GM12875 (cell line): ENCODE measurements around the gene DNAJA1.

Experiments used
- H3K4me3 ChIP-seq: one replicate; pipeline ENCODE4 v1.5.1; 2011; ENCODE audit warnings: low read depth, low read length, control low read depth
- TF ChIP-seq, protein P1 (sequence below): IDR thresholded peaks from 2 replicates; pipeline ENCODE4 v1.5.1; 2011; ENCODE audit warnings: low read depth, mild to moderate bottlenecking, control low read depth, inconsistent platforms, low read length, moderate library complexity, borderline replicate concordance; ENCODE audit not compliant: insufficient read depth

Gene DNAJA1

DNA sequence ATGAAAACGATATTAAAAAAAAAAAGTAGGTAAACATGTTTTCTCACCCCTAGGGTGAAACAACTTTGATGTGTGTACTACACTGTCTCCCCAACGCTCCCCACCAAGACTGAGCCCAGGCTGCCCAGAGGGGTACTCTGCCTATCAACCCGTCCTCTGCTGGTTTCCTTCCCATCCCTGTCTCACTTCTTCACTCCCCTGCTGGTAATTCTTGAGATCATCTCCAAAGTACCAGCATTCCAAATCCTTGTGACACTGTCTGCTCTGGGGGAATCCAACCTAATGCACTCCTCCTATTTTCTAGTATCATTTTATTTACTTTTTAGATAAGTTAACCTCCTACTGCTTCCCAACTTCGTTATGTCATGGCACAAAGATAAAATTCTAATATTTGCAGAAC lies 17.3 kb upstream of the DNAJA1 start:
- no peak overlapping the region for H3K4me3 ChIP-seq
- TF ChIP-seq, protein P1, sequence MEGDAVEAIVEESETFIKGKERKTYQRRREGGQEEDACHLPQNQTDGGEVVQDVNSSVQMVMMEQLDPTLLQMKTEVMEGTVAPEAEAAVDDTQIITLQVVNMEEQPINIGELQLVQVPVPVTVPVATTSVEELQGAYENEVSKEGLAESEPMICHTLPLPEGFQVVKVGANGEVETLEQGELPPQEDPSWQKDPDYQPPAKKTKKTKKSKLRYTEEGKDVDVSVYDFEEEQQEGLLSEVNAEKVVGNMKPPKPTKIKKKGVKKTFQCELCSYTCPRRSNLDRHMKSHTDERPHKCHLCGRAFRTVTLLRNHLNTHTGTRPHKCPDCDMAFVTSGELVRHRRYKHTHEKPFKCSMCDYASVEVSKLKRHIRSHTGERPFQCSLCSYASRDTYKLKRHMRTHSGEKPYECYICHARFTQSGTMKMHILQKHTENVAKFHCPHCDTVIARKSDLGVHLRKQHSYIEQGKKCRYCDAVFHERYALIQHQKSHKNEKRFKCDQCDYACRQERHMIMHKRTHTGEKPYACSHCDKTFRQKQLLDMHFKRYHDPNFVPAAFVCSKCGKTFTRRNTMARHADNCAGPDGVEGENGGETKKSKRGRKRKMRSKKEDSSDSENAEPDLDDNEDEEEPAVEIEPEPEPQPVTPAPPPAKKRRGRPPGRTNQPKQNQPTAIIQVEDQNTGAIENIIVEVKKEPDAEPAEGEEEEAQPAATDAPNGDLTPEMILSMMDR = no peak

DNA sequence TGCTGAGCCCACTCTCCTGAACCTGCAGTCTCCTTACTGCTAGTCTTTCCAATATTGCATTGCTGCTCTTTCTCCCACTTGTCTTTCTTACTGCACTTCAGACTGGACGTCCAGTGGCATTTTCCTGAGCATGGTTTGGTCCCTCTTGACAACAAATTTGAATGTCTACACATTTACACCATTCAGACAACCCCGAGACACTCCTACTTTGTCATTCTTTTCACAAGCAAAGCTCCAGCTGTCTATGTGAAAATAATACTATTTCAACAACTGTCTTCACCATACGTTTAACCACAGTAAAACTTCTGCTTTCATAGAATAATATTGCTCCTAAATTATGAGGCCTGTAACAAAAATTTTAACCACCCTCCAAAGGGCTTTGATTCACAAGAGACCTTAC lies 13.2 kb upstream of the DNAJA1 start:
- no peak overlapping the region for H3K4me3 ChIP-seq
- TF ChIP-seq, protein P1 = no peak

DNA sequence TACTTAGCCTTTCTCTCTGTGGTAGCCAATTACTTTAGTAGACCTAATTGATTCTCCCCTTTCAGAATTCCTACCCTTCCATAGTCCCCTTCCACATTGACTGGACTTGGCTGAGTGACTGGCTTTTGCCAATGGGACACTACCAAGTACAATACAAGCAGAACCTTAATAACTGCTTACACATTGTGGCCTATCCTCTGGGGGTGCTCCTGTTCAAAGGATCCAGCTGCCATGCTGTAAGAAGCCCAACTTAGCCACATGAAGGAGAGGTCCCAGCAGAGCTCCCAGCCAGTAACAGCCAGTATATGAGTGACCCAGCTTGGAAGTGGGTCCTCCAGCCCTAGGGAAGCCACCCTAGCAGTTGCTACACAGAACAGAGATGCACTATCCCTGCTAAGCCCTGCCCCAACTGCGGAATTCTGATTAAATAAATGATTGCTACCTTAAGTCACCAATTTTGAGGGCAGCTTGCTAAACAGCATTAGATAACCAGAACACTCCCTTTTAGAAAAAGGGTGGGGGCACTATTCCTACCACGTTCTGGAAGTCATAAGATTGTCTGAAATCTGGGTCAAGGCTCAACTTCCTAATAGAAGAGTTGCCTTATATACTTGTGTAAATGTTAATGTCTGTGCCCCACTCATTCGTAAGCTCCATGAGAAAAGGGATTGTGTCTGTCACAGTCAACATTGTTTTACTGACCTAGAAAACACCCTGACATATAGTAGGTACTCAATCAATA lies 12.6 kb upstream of the DNAJA1 start:
- no peak overlapping the region for H3K4me3 ChIP-seq
- TF ChIP-seq, protein P1 = no peak

- TF ChIP-seq, protein P1 = no peak
- H3K4me3 ChIP-seq = no peak overlapping the region
Measured at GRCh38 chr9:33013962-33014664, 11.0 kb upstream of the DNAJA1 start.

- no peak overlapping the region for H3K4me3 ChIP-seq
- TF ChIP-seq, protein P1 = no peak
Measured at GRCh38 chr9:33014665-33015014, 10.4 kb upstream of the DNAJA1 start.

GRCh38 chr9:33017283-33018041 lies 7.6 kb upstream of the DNAJA1 start:
- H3K4me3 ChIP-seq = no peak overlapping the region
- TF ChIP-seq, protein P1 = no peak
